GM06990 (cell line): Measurements from ENCODE around the gene PLEKHD1.

ENCODE experiments used
- DNase-seq: peaks from one replicate; pipeline ENCODE4 v3.0.0-alpha.2; 2011; ENCODE audit not compliant: insufficient read length; ENCODE audit errors: extremely low read depth
- H3K27me3 ChIP-seq: replicated peaks from 2 replicates; pipeline ENCODE4 v1.6.0; 2011; ENCODE audit warnings: low read length; ENCODE audit not compliant: control insufficient read depth, insufficient read depth
- H3K36me3 ChIP-seq: 2 replicates; pipeline ENCODE4 v1.5.1; 2011; ENCODE audit warnings: low read length; ENCODE audit not compliant: control insufficient read depth, insufficient read depth
- H3K4me3 ChIP-seq: replicated peaks from 2 replicates; pipeline ENCODE4 v1.5.1; 2011; ENCODE audit warnings: low read depth, mild to moderate bottlenecking, control low read depth, low read length
- TF ChIP-seq, protein P1 (sequence below): IDR thresholded peaks from 2 replicates; pipeline ENCODE4 v1.5.1; 2011; ENCODE audit warnings: low read length, control low read depth, mild to moderate bottlenecking, inconsistent platforms; ENCODE audit not compliant: insufficient read depth, poor library complexity, severe bottlenecking

PLEKHD1 gene

DNA sequence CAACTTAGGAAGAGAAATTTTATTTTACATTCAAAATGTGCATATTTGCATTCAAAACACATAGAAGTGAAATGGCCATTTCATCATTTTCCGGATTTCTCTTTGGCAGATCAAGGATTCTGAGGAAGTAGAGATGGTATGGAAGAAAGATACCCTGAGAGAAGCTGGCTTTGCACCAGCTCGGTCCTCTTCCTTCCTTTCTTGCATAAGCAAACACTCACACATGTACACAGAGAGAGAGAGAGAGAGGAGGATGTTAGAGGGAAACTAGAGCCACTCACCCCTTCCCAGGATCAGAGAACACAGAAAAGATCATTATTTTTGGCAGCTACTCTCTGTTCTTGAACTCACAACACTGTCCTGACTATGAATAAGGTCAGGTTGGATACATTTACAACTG lies 15.6 kb upstream of the PLEKHD1 start:
- Histone ChIP-seq H3K27me3 (no peaks in the 10 kb centered on the region; the same call in 1 of the 2 replicates), H3K36me3 (no peaks in the 10 kb centered on the region), H3K4me3 (no peak overlapping the region)
- no peak for DNase-seq
- TF ChIP-seq, protein P1, sequence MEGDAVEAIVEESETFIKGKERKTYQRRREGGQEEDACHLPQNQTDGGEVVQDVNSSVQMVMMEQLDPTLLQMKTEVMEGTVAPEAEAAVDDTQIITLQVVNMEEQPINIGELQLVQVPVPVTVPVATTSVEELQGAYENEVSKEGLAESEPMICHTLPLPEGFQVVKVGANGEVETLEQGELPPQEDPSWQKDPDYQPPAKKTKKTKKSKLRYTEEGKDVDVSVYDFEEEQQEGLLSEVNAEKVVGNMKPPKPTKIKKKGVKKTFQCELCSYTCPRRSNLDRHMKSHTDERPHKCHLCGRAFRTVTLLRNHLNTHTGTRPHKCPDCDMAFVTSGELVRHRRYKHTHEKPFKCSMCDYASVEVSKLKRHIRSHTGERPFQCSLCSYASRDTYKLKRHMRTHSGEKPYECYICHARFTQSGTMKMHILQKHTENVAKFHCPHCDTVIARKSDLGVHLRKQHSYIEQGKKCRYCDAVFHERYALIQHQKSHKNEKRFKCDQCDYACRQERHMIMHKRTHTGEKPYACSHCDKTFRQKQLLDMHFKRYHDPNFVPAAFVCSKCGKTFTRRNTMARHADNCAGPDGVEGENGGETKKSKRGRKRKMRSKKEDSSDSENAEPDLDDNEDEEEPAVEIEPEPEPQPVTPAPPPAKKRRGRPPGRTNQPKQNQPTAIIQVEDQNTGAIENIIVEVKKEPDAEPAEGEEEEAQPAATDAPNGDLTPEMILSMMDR = no peak

DNA sequence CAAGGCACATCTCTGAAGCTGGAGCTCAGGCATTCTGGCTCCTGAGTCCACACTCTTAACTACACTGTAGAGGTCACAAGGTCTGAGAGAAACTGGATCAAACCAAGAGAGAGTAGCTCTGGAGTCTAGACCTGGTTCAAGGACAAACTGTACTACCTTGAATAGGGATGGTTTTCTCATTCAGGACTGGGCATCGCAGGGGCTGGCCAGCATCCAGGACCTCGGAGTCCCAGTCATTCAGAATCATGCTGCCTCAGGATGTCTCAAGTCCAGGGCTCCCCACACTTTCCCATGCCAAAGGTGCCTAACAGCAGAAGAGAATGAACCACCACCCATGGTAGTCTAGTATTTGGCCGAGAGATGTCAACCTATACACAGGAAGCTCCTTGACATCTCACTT lies 13.1 kb upstream of the PLEKHD1 start:
- Histone ChIP-seq H3K36me3 (no peaks in the 10 kb centered on the region), H3K27me3 (no peaks in the 10 kb centered on the region; the same call in 1 of the 2 replicates), H3K4me3 (no peak overlapping the region)
- TF ChIP-seq, protein P1 = no peak
- DNase-seq = no peak

DNA sequence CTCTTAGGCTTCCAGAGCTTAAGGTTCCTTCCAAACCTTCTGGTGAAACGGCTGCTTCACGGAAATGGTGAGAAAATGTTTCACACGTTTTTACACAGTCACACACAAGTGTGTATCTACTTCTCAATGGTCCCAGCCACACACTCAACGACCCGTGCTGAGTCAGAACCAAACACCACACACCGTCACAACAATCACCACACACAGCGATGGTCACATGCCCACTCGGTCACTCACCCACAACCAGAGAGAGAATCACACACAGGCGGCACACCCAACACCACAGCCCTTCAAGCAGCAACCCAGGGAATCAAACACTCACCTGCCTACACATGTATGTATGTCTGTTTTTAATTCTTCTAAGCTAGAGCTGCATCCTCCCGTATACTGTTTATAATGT lies 12.6 kb upstream of the PLEKHD1 start:
- H3K36me3 ChIP-seq = no peaks in the 10 kb centered on the region
- TF ChIP-seq, protein P1 = no peak
- no peaks in the 10 kb centered on the region; the same call in 1 of the 2 replicates for H3K27me3 ChIP-seq
- no peak for DNase-seq
- H3K4me3 ChIP-seq = no peak overlapping the region

DNA sequence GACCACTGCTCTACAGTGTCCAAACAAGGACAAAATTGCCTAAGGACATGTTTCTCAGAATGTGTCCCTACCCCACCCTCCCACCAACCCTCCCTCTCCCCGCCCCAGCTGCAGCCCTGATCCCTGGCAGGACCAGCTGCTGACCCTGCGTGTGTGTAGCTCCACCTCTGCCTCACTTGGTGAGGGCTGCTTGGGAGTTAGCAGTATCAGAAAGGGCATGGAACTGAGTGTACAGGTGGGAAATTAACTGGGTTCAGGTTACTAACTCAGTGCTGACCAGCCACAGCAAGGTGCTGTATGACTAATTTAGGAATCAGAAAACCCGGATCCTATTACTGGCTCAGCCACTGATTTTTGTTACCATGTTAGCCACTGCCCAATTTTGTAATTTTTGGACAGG lies 11.3 kb upstream of the PLEKHD1 start:
- H3K27me3 ChIP-seq = no peaks in the 10 kb centered on the region; the same call in 1 of the 2 replicates
- no peak overlapping the region for H3K4me3 ChIP-seq
- TF ChIP-seq, protein P1 = no peak
- DNase-seq = no peak
- H3K36me3 ChIP-seq = no peaks in the 10 kb centered on the region

DNA sequence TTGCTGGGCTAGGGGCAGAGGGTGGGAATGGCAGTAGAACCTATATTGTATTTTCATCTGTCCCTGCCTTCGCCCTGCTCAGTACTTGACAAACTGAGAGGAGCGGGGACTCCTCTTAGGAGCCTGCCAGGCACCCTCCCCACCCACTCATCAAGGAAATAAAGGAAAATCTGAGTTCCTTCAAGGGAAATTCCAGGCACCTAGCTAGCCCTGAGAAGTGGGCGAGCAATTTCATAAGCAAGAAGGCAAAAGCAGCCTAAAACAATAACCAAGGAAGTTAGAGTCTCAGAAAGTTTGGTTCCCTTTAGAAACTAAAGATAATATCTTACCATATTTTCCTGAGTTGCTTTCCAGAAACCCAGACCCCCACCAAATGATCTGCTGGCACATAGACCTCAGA lies 10.6 kb upstream of the PLEKHD1 start:
- Histone ChIP-seq H3K36me3 (no peaks in the 10 kb centered on the region), H3K27me3 (no peaks in the 10 kb centered on the region; the same call in 1 of the 2 replicates), H3K4me3 (no peak overlapping the region)
- TF ChIP-seq, protein P1 = no peak
- DNase-seq = no peak

DNA sequence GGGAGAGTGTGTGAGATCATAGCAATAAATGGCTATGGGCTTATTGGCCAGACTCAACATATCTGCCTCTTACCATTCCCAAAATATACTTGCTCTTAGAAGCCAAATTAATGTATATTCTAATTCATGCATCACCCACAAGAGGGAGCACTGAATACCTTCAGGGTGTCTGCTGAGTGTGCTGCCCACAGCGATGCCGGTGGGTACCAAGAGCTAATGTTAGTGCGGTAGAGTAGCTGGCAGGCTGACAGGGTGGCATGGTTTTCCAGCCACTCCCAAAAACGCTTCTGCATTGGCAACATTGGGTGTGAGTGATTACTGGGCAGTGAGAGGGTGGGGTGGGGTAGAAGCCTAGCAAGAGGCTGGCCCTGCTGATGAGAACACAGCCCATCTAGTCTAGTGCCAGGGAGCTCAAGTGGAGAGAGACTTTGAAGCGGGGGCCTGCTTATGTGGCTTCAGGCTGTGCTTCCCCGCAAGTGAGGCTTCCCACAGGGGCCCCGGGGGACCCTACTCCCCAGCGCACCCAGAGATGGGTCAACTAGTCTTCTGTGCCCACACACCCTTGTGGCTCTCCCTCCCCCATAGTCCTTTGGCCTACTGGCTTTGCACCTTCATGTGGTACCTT lies 9.2 kb upstream of the PLEKHD1 start:
- Histone ChIP-seq H3K27me3 (no peaks in the 10 kb centered on the region; the same call in 1 of the 2 replicates), H3K4me3 (no peak overlapping the region), H3K36me3 (no peaks in the 10 kb centered on the region)
- TF ChIP-seq, protein P1 = peak; percentile 55
- no peak for DNase-seq
